B cell (primary cell): ENCODE measurements around the gene BNC2. TPM values are rescaled to one million over a fixed set of nuclear protein-coding genes. Genes with fewer than 3 reads are reported as not detected.

Source experiments
- ATAC-seq: fragments of 200-7000 bp; cut with Tn5 transposase; one replicate; pipeline ENCODE4 v1.10.0; 2021; ENCODE audit warnings: low read depth, mild to moderate bottlenecking, moderate number of reproducible peaks, moderate library complexity
- CTCF ChIA-PET: fragments of 350-600 bp; sonication (Branson Sonifier 250); formaldehyde crosslinking; loops from one replicate; lab custom pipeline; 2021; ENCODE audit warnings: antibody characterized with exemption, inconsistent platforms; lab: Charles Lee
- POLR2A ChIA-PET: fragments of 350-600 bp; sonication (Branson Sonifier 250); formaldehyde crosslinking; loops from one replicate; lab custom pipeline; 2021; ENCODE audit warnings: antibody characterized with exemption; lab: Charles Lee
- DNase-seq: peaks from one replicate; pipeline ENCODE4 v3.0.0; 2013
- H2AFZ ChIP-seq: 2 replicates; pipeline ENCODE4 v1.6.1; 2012; ENCODE audit warnings: mild to moderate bottlenecking, low read depth, low read length; ENCODE audit not compliant: insufficient read depth, poor library complexity, severe bottlenecking
- H3K27ac ChIP-seq, 2 donors: 1 replicate in 1 of 2; 2 replicates in 1 of 2; pipeline ENCODE4 v1.5.1; 2012 to 2013; ENCODE audit warnings: low read length in 2 of 2, mild to moderate bottlenecking in 2 of 2, moderate library complexity in 1 of 2
- H3K27me3 ChIP-seq, 4 experiments: fragments of 200-600 bp in 1 of 4; sonication (generic) in 1 of 4; replicated peaks in 1 of 4; 1 replicate in 2 of 4; 2 replicates in 2 of 4; pipeline versions ENCODE4 v1.6.1 to v1.7.0; 2013 to 2016; ENCODE audit warnings: low read length in 3 of 4, mild to moderate bottlenecking in 2 of 4, mixed read lengths in 1 of 4, moderate library complexity in 1 of 4; ENCODE audit not compliant: insufficient read depth in 4 of 4, control insufficient read depth in 3 of 4; ENCODE audit errors: control extremely low read depth in 1 of 4
- H3K36me3 ChIP-seq, 2 experiments: replicated peaks in 1 of 2; 1 replicate in 1 of 2; 2 replicates in 1 of 2; pipeline versions ENCODE4 v1.6.1 to v1.7.1; 2013; ENCODE audit warnings: low read length in 1 of 2; ENCODE audit not compliant: insufficient read depth in 2 of 2, control insufficient read depth in 1 of 2; ENCODE audit errors: control extremely low read depth in 1 of 2, extremely low read depth in 1 of 2
- H3K4me1 ChIP-seq, 2 donors: fragments of 200-600 bp in 1 of 2; sonication (generic) in 1 of 2; 1 replicate in 1 of 2; 2 replicates in 1 of 2; pipeline versions ENCODE4 v1.5.1 to v1.6.1; 2013 to 2017; ENCODE audit warnings: low read length in 2 of 2; ENCODE audit not compliant: control insufficient read depth in 2 of 2, insufficient read depth in 2 of 2
- H3K4me2 ChIP-seq: replicated peaks from 2 replicates; pipeline ENCODE3; 2012; ENCODE audit warnings: mild to moderate bottlenecking, low read depth, low read length; ENCODE audit not compliant: poor library complexity, severe bottlenecking
- H3K4me3 ChIP-seq, 5 experiments: fragments of 200-600 bp in 1 of 5; sonication (generic) in 1 of 5; 1 replicate in 3 of 5; 2 replicates in 2 of 5; pipeline versions ENCODE4 v1.5.1 to v1.7.0; 2011 to 2016; ENCODE audit warnings: low read length in 4 of 5, mild to moderate bottlenecking in 4 of 5, low read depth in 2 of 5, control low read depth in 1 of 5, moderate library complexity in 1 of 5; ENCODE audit not compliant: insufficient read depth in 1 of 5; ENCODE audit errors: control extremely low read depth in 1 of 5, extremely low read depth in 1 of 5
- H3K79me2 ChIP-seq: fragments of 200-600 bp; sonication (generic); one replicate; pipeline ENCODE4 v1.6.0; 2016; ENCODE audit warnings: low read length; ENCODE audit not compliant: control insufficient read depth, insufficient read depth
- H3K9ac ChIP-seq: fragments of 200-600 bp; sonication (generic); 2 replicates; pipeline ENCODE4 v1.6.1; 2017; ENCODE audit warnings: mild to moderate bottlenecking, low read length, moderate library complexity
- H3K9me3 ChIP-seq, 3 donors: one replicate each; pipeline versions ENCODE4 v1.6.1 to v1.7.1; 2013; ENCODE audit warnings: low read length in 2 of 3; ENCODE audit not compliant: control insufficient read depth in 2 of 3, insufficient read depth in 1 of 3; ENCODE audit errors: control extremely low read depth in 1 of 3
- H4K20me1 ChIP-seq: 2 replicates; pipeline ENCODE4 v1.6.0; 2012; ENCODE audit warnings: mild to moderate bottlenecking, low read length; ENCODE audit not compliant: insufficient read depth, control insufficient read depth, poor library complexity, severe bottlenecking
- H3K27ac Mint-ChIP-seq: one replicate; pipeline ENCODE4 v1.8.0; 2021; ENCODE audit warnings: mixed read lengths
- H3K27me3 Mint-ChIP-seq: one replicate; pipeline ENCODE4 v1.8.0; 2021; ENCODE audit warnings: mixed read lengths
- H3K4me1 Mint-ChIP-seq: one replicate; pipeline ENCODE4 v1.8.0; 2021; ENCODE audit warnings: mixed read lengths
- H3K4me3 Mint-ChIP-seq: one replicate; pipeline ENCODE4 v1.8.0; 2021; ENCODE audit warnings: mixed read lengths
- H3K9me3 Mint-ChIP-seq: one replicate; pipeline ENCODE4 v1.8.0; 2022; ENCODE audit warnings: mixed read lengths; ENCODE audit not compliant: insufficient read depth
- CTCF ChIP-seq: fragments of 200-600 bp; IDR thresholded peaks from one replicate; pipeline ENCODE4 v1.8.0; 2022; ENCODE audit warnings: antibody characterized with exemption, mild to moderate bottlenecking
- EZH2 ChIP-seq: IDR thresholded peaks from 2 replicates; pipeline ENCODE4 v1.6.1; 2012; ENCODE audit warnings: borderline replicate concordance, low read depth, mild to moderate bottlenecking, moderate library complexity, low read length; ENCODE audit not compliant: insufficient read depth, poor library complexity, severe bottlenecking
- WGBS: methylation state at CpG from one replicate; pipeline ENCODE4 v1.1.5; 2013; ENCODE audit warnings: missing lambda C conversion rate; ENCODE audit not compliant: insufficient coverage; 5-methylcytosine and 5-hydroxymethylcytosine counted together
- intact Hi-C: fragments of 100-400 bp; cut with micrococcal nuclease; formaldehyde crosslinking; loops from one replicate; pipeline ENCODE4 v1.10.0; 2022
- polyA plus RNA-seq: library from polyadenylated mRNA; depleted of rRNA; stranded (reverse); fragments of >200 nt; gene quantifications from 2 replicates; pipeline ENCODE4 v1.2.3, GENCODE V29; 2012
- total RNA-seq, 2 donors: library from RNA; stranded (reverse); fragments of 120-200 nt in 1 of 2; gene quantifications; 1 replicate in 1 of 2; 2 replicates in 1 of 2; pipeline versions ENCODE4 v1.2.3 to v1.2.4, GENCODE V29; 2013 to 2022

Gene BNC2
- total and polyA plus RNA-seq, 2 donors (not counting 1 experiment from before 2014, with no cell fraction given) = 0.01 TPM; not detected in 1

- H3K79me2 ChIP-seq = no peaks in the 10 kb centered on the region
- H3K9me3 Mint-ChIP-seq = no peaks in the 10 kb centered on the region
- H2AFZ ChIP-seq = no peak overlapping the region
- no peaks in the 10 kb centered on the region for H3K4me1 ChIP-seq
- DNase-seq = no peak
- intact Hi-C loops = no loop called here
- H3K27ac Mint-ChIP-seq = no peak overlapping the region
- H3K36me3 ChIP-seq = no peaks in the 10 kb centered on the region
- no peak overlapping the region for H3K4me2 ChIP-seq
- no peaks in the 10 kb centered on the region for H4K20me1 ChIP-seq
- H3K4me3 Mint-ChIP-seq = no peak overlapping the region
- no peak overlapping the region for H3K27ac ChIP-seq
- TF ChIP-seq EZH2 (no peak), CTCF (no peak)
- no peak overlapping the region for H3K4me3 ChIP-seq
- H3K9me3 ChIP-seq = peaks cover 0 to 3% (median 0%) of the 10 kb centered on the region in 3 donors
- H3K27me3 Mint-ChIP-seq = no peaks in the 10 kb centered on the region
- no peak for ATAC-seq
- no peaks in the 10 kb centered on the region for H3K27me3 ChIP-seq
- H3K9ac ChIP-seq = no peak overlapping the region
- POLR2A ChIA-PET = no interaction called here
- no peaks in the 10 kb centered on the region for H3K4me1 Mint-ChIP-seq
- CTCF ChIA-PET = no interaction called here
- WGBS = 100% methylated on average over 1 of the region's 3 CpGs
Observed at GRCh38 chr9:16848179-16848578, 22.3 kb downstream of the BNC2 start.

GRCh38 chr9:16846986-16847385, 23.5 kb downstream of the BNC2 start:
- ChIA-PET CTCF (no interaction called here), POLR2A (no interaction called here)
- Histone ChIP-seq H3K36me3 (no peaks in the 10 kb centered on the region), H3K4me2 (no peak overlapping the region), H4K20me1 (no peaks in the 10 kb centered on the region), H3K79me2 (no peaks in the 10 kb centered on the region), H3K9ac (no peak overlapping the region), H3K27ac (no peak overlapping the region), H3K4me3 (no peak overlapping the region), H3K27me3 (no peaks in the 10 kb centered on the region), H3K9me3 (no peaks in the 10 kb centered on the region), H2AFZ (no peak overlapping the region), H3K4me1 (no peaks in the 10 kb centered on the region)
- intact Hi-C loops = no loop called here
- TF ChIP-seq EZH2 = no peak
- no peak for TF ChIP-seq CTCF
- ATAC-seq = no peak
- H3K4me1 Mint-ChIP-seq = no peaks in the 10 kb centered on the region
- whole genome bisulfite sequencing = no CpG with 5 or more reads among the region's 3 CpGs
- no peaks in the 10 kb centered on the region for H3K9me3 Mint-ChIP-seq
- DNase-seq = no peak
- H3K27ac Mint-ChIP-seq = no peak overlapping the region
- H3K4me3 Mint-ChIP-seq = no peak overlapping the region
- H3K27me3 Mint-ChIP-seq = no peaks in the 10 kb centered on the region
